Measurements from ENCODE around the gene FSHR. TPM values are rescaled to one million over a fixed set of nuclear protein-coding genes. Genes with fewer than 3 reads are reported as not detected.

FSHR gene
- total and polyA plus RNA-seq, 2 donors (not counting 3 experiments of a cell fraction or from before 2014, with no cell fraction given), result not detected

DNA sequence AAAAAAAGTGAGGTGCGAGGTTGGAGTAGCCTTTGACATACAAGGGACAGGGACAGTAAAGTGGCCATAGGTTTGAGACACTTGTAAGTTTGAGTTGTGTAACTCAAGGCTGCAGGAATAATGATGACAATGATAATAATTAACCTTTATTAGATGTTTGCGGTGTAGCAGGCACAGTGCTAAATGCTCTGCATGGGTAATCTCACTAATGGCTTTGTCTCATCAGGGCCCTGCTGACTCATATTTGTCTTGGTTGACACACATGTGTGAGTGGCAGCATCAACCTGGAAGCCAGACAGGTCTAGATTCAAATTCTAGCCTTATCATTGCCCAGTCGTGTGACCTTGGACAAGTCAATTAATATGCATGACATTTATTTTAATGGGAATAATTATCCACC lies 126.2 kb downstream of the FSHR start:
- Histone ChIP-seq H3K9me3 (replicated peaks; ENCODE audit: control insufficient read depth, insufficient read depth, low read length) (no peaks in the 10 kb centered on the region), H2AFZ (ENCODE audit: low read depth, low read length) (no peak overlapping the region), H3K9ac (replicated peaks; ENCODE audit: extremely low read depth, insufficient read depth, low read length) (no peak overlapping the region), H4K20me1 (replicated peaks; ENCODE audit: control insufficient read depth, extremely low read depth, insufficient read depth, low read length) (no peaks in the 10 kb centered on the region), H3K27ac (ENCODE audit: insufficient read depth, low read depth, low read length) (no peak overlapping the region), H3K4me3 (replicated peaks in 1 of 3; ENCODE audit: insufficient read depth in 1 of 3, low read depth in 1 of 3, low read length in 3 of 3) (no peak overlapping the region), H3K79me2 (ENCODE audit: control insufficient read depth, insufficient read depth, low read length) (no peaks in the 10 kb centered on the region), H3K9me1 (replicated peaks; ENCODE audit: control insufficient read depth, extremely low read depth, insufficient read depth, low read length) (no peaks in the 10 kb centered on the region), H3K4me2 (ENCODE audit: insufficient read depth, low read length) (no peak overlapping the region), H3K27me3 (ENCODE audit: control insufficient read depth in 2 of 2, insufficient read depth in 2 of 2, low read length in 2 of 2) (no peaks in the 10 kb centered on the region), H3K4me1 (ENCODE audit: control insufficient read depth, extremely low read depth, insufficient read depth, low read length) (no peaks in the 10 kb centered on the region), H3K36me3 (ENCODE audit: control insufficient read depth in 2 of 2, extremely low read depth in 1 of 2, insufficient read depth in 2 of 2, low read length in 2 of 2) (no peaks in the 10 kb centered on the region)
- intact Hi-C loops (cut with micrococcal nuclease), result no loop called here
- POLR2A ChIA-PET, result no interaction called here
- no peak for TF ChIP-seq GATA2 (IDR thresholded peaks at IDR 0.05; ENCODE audit: insufficient read depth, insufficient read length, low read depth, low read length)
- TF ChIP-seq, protein P1, sequence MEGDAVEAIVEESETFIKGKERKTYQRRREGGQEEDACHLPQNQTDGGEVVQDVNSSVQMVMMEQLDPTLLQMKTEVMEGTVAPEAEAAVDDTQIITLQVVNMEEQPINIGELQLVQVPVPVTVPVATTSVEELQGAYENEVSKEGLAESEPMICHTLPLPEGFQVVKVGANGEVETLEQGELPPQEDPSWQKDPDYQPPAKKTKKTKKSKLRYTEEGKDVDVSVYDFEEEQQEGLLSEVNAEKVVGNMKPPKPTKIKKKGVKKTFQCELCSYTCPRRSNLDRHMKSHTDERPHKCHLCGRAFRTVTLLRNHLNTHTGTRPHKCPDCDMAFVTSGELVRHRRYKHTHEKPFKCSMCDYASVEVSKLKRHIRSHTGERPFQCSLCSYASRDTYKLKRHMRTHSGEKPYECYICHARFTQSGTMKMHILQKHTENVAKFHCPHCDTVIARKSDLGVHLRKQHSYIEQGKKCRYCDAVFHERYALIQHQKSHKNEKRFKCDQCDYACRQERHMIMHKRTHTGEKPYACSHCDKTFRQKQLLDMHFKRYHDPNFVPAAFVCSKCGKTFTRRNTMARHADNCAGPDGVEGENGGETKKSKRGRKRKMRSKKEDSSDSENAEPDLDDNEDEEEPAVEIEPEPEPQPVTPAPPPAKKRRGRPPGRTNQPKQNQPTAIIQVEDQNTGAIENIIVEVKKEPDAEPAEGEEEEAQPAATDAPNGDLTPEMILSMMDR (IDR thresholded peaks at IDR 0.05; ENCODE audit: extremely low read depth in 1 of 2, insufficient read depth in 1 of 2, low read depth in 1 of 2, low read length in 2 of 2), result no peak
- no peak for TF ChIP-seq POLR2A (IDR thresholded peaks at IDR 0.05; ENCODE audit: low read depth, low read length)
- TF ChIP-seq, protein P2, sequence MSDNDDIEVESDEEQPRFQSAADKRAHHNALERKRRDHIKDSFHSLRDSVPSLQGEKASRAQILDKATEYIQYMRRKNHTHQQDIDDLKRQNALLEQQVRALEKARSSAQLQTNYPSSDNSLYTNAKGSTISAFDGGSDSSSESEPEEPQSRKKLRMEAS (IDR thresholded peaks at IDR 0.05; ENCODE audit: insufficient read depth, insufficient read length), result no peak
- TF ChIP-seq FOS (IDR thresholded peaks at IDR 0.05; ENCODE audit: borderline replicate concordance, insufficient read depth, low read length), result no peak
- no peak for TF ChIP-seq POLR2AphosphoS5 (IDR thresholded peaks at IDR 0.05; ENCODE audit: insufficient read depth, low read depth, low read length)
- no peak for TF ChIP-seq JUN (IDR thresholded peaks at IDR 0.05; ENCODE audit: borderline replicate concordance, insufficient read depth, insufficient read length, low read depth)
- TF ChIP-seq MYC (IDR thresholded peaks at IDR 0.05; ENCODE audit: low read depth, low read length), result no peak
- no peak for TF ChIP-seq EZH2 (IDR thresholded peaks at IDR 0.05; ENCODE audit: borderline replicate concordance, low read depth, low read length, severe bottlenecking)
- DNase-seq (ENCODE audit: low read depth, low spot score) (no peak), FAIRE-seq (no peak)
- dilution Hi-C loops (cut with MboI; ENCODE audit: extremely low pct_ligation_motif_present, low sequenced_read_pairs), result no loop called here
- no TSS peak for BruUV-seq (replicated peaks)
- CTCF ChIA-PET, result interaction anchor here (0.6 kb wide), 1 partner anchor 1441 kb away, joined by 3 read pairs; no protein-coding TSS in a partner anchor

All from endothelial cell of umbilical vein (primary cell).